Stimulated activated CD4-positive, alpha-beta T cell treated with anti-CD3 and anti-CD28 coated beads, Interleukin-4, amount 100 ng/mL, for 4 hours (primary cell): ENCODE results near the gene RBM34.
"Not testable (repeated sequence)": the region's sequence is repeated elsewhere in the genome, so short reads cannot be mapped to it uniquely, and the experiment has no call there.

Experiments
- DNase-seq, 2 experiments: peaks; one replicate each; pipeline ENCODE4 v3.0.0-alpha.2; 2020

Gene RBM34

GRCh38 chr1:235160957-235161684 is at the start of gene RBM34:
TSS of gene RBM34 (minus strand) at chr1:235161250. CDS start at chr1:235161226, 24 bp downstream.
- DNase-seq = peak; percentile 89 to 92

- peak; percentile 7 to 43 for DNase-seq
Measured at GRCh38 chr1:235207209-235207565, 46.1 kb upstream of the RBM34 start.

GRCh38 chr1:235206533-235207208 is 45.6 kb upstream of the RBM34 start:
- DNase-seq = peak in 1 of 2 experiments; percentile 4

DNA sequence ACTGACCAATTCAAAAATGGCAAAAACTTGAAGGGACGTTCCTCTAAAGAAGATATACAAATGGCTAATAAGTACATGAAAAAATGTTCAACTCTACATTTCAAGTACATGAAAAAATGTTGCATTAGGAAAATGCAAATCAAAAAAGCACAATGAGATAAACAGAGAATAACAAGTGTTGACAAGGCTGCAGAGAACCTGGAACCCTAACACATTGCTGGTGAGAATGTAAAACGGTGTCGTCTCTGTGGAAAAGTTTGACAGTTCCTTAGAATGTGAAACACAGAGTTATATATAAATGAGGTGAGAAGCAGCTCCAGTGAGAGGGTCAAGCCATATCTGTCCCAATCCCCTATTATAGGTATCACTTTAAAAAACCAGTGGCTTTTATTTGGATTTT is 44.6 kb upstream of the RBM34 start:
- no peak for DNase-seq

DNA sequence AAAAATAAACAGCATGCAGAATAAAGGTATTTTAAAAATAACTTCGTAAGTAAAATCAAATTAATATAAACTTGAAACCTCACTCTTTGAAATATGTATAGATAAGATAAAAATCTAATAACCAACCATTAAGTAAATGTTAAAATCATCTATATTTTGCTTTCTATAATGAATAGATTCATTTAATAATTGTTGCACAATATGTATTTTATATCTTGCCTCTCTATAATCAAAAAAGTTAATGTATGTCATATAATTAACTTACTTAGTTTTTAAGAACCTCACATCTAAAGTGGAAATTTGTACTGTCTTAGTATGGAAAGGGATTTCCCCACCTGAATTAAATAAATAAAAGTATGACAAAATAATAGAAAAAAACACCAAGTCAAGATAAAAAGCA is 42.4 kb upstream of the RBM34 start:
- DNase-seq = no peak

GRCh38 chr1:235202447-235202846 is 41.4 kb upstream of the RBM34 start:
- not testable (repeated sequence) for DNase-seq

GRCh38 chr1:235199441-235199840 is 38.4 kb upstream of the RBM34 start:
- DNase-seq = no peak

DNA sequence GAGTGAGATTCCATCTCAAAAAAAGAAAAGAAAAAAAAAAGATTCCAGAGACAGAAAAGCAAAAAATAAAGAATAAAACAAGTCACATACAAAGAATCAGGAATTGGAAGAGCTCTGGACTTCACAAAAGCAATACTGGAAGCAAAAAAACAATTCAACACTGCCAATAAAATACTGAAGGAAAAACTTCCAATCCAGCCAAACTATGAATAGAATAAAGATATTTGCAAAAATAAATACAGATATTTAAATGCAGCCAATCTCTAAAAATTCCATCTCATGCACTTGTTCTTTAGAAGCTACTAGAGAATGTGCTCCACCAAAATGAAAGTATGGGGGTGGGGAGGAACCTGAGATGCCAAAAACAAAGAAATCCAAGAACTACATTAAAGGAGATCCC is 29.4 kb upstream of the RBM34 start:
- no peak for DNase-seq

DNA sequence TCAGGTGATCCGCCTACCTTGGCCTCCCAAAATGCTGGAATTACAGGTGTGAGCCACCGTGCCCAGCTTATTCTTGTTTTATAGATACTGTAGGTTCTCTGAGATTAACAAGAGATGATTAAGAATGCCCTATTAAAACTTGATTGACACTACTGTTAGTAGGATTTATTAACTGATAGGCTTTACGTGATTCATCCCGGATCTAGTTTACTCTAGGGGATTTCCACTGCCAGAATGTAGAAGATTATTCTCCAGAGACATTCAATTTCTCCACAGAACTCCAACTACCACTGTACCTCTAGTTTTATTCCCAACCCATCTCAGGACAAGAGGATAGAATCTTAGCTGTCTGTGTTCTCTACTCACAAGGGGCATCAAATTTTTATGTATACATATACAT is 26.3 kb upstream of the RBM34 start:
- no peak for DNase-seq

- no peak for DNase-seq
Measured at GRCh38 chr1:235181561-235182245, 20.7 kb upstream of the RBM34 start.

GRCh38 chr1:235180916-235181460 is 19.9 kb upstream of the RBM34 start:
- no peak for DNase-seq

DNA sequence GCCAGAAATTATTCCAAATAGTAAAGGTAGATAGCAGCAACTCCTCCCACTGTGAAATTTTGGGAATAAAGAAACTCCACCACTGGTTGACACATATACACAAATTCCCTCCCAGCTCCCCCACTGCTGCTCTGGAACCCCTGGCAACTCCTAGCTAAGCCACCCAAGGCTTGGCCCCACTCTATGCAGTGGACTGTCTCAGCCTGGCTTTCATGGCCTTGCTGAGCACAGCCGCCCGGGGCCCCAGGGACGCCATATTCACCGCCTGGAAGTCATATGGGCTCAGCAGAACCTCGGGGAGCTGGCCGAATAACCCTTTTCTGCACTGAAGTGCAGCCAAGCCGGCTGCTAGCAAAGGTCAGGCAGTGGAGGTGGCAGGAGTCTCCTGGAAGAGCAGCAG is 15.4 kb upstream of the RBM34 start:
- no peak for DNase-seq

GRCh38 chr1:235169986-235170385 is 8.9 kb upstream of the RBM34 start:
- no peak for DNase-seq

- DNase-seq = no peak
Measured at GRCh38 chr1:235168375-235168774, 7.3 kb upstream of the RBM34 start.

DNA sequence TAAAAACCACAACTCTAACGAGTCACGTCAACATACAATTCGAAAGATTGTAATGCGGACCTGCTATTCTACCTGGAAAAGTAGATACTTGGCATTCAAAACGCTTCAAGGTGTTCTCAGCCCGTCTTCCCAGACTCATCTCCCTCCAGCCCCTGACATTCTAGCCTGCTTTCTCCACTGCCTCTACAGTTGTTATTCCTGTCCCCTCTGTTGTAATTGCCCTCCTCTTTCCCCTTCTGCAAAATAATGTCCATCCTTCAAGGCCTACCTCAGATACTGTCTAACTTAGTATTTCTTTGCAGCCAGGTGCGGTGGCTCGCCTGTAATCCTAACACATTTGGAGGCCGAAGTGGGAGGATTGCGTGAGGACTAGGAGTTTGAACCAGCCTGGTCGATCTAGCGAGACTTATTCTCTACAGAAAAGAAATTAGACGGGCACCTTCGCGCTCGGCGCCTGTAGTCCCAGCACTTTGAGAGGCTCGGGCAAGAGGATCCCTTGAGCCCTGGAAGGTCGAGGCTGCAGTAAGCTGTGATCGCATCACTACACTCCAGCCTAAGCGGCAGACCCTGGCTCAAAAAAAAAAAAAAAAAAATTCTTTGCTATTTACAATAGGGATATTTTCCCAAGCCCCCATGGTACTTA is 756 bp upstream of the RBM34 start:
- no peak for DNase-seq

DNA sequence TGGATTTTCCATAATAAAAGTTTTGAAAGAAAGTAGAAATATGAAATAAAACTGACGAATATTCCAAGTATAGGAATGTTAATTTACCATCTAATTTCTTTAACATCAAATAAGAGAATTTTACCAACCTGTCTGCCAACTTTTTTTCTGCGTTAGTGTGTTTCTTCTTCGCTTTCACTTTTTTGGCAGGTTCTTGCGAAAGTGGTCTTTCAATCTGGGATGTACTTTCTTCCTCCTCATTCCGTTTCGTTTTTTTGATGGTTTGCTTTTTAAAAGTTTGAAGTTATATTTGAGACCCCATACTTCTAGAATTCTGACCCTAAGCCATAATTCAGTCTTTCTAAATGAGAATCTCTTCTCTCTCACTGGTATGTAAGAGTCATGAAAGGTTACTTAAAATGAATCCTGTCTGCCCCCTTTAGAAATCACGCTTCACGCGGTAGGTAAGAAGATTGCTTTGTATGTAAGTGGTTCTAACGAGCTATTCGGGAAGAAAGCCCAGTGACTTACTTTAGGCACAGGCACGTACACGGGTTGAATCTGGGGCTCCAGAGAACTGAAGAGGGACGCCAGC is 580 bp downstream of the RBM34 start:
- DNase-seq = no peak

GRCh38 chr1:235159930-235160329 is 1.1 kb downstream of the RBM34 start:
- DNase-seq = not testable (repeated sequence)

- DNase-seq = not testable (repeated sequence)
Measured at GRCh38 chr1:235159284-235159683, 1.8 kb downstream of the RBM34 start.

DNA sequence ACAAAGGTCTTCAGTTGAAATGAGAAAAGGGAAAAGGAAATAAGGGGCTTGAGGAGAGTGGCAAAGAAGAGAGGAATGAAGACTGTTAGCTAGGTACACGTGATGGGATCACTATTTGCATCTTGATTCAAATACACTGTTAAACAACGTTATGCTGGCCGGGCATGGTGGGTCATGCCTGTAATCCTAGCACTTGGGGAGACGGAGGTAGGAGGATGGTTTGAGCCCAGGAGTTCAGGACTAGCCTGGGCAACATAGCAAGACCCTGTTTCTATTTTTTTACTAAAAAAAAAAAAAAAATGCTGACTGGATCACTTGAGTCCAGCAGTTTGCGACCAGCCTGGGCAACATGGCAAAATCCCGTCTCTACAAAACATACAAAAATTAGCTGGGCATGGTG is 2.4 kb downstream of the RBM34 start:
- no peak for DNase-seq

DNA sequence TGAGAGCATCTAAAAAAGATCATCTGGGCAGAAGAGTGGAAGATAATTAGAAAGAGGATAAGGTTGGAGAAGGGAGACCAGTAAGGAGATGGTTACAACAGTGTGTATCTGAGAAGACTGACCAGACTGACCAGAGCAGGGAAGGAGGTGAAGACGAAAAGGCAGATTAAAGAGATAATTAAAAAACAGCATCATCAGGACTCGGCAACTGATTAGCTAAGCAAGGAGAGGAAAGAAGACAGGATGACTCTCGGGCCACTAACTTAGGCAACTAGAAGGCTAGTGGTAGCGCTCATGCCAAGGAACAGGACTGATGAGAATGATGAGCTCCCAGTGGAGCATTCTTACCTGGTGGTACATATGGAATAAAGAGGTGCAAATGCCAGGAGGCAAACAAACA is 3.9 kb downstream of the RBM34 start:
- DNase-seq = no peak

- no peak for DNase-seq
Measured at GRCh38 chr1:235156740-235157139, 4.3 kb downstream of the RBM34 start.

DNA sequence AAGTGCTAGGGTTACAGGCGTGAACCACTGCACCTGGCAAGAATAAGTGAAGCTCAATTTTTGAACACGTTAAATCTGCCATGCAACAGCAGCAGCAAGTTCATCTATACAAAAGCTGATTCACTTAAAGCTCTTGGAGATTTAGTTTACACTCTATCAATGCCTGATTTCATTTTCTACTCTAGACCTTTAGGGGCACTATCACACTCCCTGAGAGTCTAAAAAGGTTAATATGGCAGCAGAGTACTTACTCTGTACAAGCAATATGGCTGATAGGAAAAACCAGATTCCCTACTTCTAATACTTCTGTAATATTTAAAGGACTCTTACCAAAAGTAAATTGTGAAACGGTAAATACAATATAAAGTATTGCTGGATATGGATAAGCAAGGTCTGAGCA is 4.8 kb downstream of the RBM34 start:
- DNase-seq = no peak

GRCh38 chr1:235152235-235152634 is 8.8 kb downstream of the RBM34 start:
- DNase-seq = no peak
